DND-41 (cell line): ENCODE measurements around the gene PEX11G.

Experiments used
- ATAC-seq: fragments of 200-7000 bp; cut with Tn5 transposase; 3 replicates; pipeline ENCODE4 v1.9.1; 2021; ENCODE audit warnings: low read depth; ENCODE audit not compliant: insufficient read depth
- DNase-seq: peaks from one replicate; pipeline ENCODE4 v3.0.0-alpha.2; 2020
- H2AFZ ChIP-seq: 2 replicates; pipeline ENCODE4 v1.6.0; 2012; ENCODE audit warnings: low read depth, low read length
- H3K27ac ChIP-seq: 2 replicates; pipeline ENCODE4 v1.5.1; 2012; ENCODE audit warnings: low read length, inconsistent platforms
- H3K27me3 ChIP-seq: fragments of 200-600 bp; sonication (generic); 2 replicates; pipeline ENCODE4 v1.6.0; 2012; ENCODE audit warnings: low read length, mild to moderate bottlenecking, inconsistent platforms; ENCODE audit not compliant: insufficient read depth, poor library complexity
- H3K36me3 ChIP-seq: 2 replicates; pipeline ENCODE4 v1.5.1; 2012; ENCODE audit warnings: low read length, inconsistent platforms; ENCODE audit not compliant: insufficient read depth
- H3K4me1 ChIP-seq: 2 replicates; pipeline ENCODE4 v1.5.1; 2012; ENCODE audit warnings: mild to moderate bottlenecking, low read length; ENCODE audit not compliant: insufficient read depth
- H3K4me2 ChIP-seq: 2 replicates; pipeline ENCODE4 v1.6.0; 2012; ENCODE audit warnings: mild to moderate bottlenecking, moderate library complexity, low read length, inconsistent platforms; ENCODE audit not compliant: insufficient read depth
- H3K4me3 ChIP-seq, 2 experiments: fragments of 200-600 bp in 1 of 2; shearing (Covaris generic) in 1 of 2; 2 replicates each; pipeline ENCODE4 v1.5.1; 2012 to 2016; ENCODE audit warnings: inconsistent platforms in 2 of 2, low read length in 2 of 2, mild to moderate bottlenecking in 2 of 2, low read depth in 1 of 2, moderate library complexity in 1 of 2
- H3K79me2 ChIP-seq: 2 replicates; pipeline ENCODE4 v1.6.0; 2012; ENCODE audit warnings: low read length, inconsistent platforms; ENCODE audit not compliant: insufficient read depth
- H3K9ac ChIP-seq: 2 replicates; pipeline ENCODE4 v1.6.0; 2012; ENCODE audit warnings: low read depth, mild to moderate bottlenecking, inconsistent platforms, low read length, moderate library complexity
- H3K9me3 ChIP-seq: 2 replicates; pipeline ENCODE4 v1.5.1; 2012; ENCODE audit warnings: low read length, moderate library complexity, mild to moderate bottlenecking, inconsistent platforms; ENCODE audit not compliant: insufficient read depth, severe bottlenecking
- H4K20me1 ChIP-seq: 2 replicates; pipeline ENCODE4 v1.6.0; 2012; ENCODE audit warnings: low read length; ENCODE audit not compliant: insufficient read depth
- EZH2 ChIP-seq: IDR thresholded peaks from 3 replicates; pipeline ENCODE4 v1.6.1; 2012; ENCODE audit warnings: borderline replicate concordance, low read depth, mild to moderate bottlenecking, moderate library complexity, low read length, inconsistent platforms; ENCODE audit not compliant: severe bottlenecking
- TF ChIP-seq, protein P1 (sequence below): IDR thresholded peaks from 2 replicates; pipeline ENCODE4 v1.5.1; 2012; ENCODE audit warnings: borderline replicate concordance, low read length, moderate library complexity, mild to moderate bottlenecking; ENCODE audit not compliant: poor library complexity, severe bottlenecking; ENCODE audit errors: extremely low read depth

PEX11G gene

DNA sequence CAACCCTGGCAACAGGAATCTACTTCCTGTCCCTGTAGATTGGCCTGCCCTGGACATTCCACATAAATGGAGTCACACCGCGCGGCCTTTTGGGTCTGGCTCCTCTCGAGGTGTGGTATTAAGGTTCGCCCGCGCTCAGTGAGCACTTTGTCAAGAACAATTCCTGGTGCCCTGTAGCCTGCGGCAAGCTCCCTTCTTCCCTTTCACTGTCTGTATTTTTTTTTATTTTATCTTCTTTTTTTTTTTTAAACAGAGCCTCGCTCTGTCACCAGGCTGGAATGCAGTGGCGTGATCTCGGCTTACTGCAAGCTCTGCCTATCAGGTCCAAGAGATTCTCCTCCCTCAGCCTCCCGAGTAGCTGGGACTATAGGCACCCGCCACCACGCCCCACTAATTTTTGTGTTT, 28.3 kb downstream of the PEX11G start:
- Histone ChIP-seq H3K4me1 (no peaks in the 10 kb centered on the region), H4K20me1 (no peaks in the 10 kb centered on the region; the same call in none of the 2 replicates), H3K9ac (no peak overlapping the region), H3K79me2 (no peaks in the 10 kb centered on the region), H3K27ac (no peak overlapping the region), H3K4me2 (no peak overlapping the region), H3K4me3 (no peak overlapping the region), H2AFZ (no peak overlapping the region), H3K27me3 (no peaks in the 10 kb centered on the region), H3K9me3 (no peaks in the 10 kb centered on the region), H3K36me3 (peaks cover 84% of the 10 kb centered on the region)
- DNase-seq (no peak), ATAC-seq (no peak)
- no peak for TF ChIP-seq EZH2
- TF ChIP-seq, protein P1, sequence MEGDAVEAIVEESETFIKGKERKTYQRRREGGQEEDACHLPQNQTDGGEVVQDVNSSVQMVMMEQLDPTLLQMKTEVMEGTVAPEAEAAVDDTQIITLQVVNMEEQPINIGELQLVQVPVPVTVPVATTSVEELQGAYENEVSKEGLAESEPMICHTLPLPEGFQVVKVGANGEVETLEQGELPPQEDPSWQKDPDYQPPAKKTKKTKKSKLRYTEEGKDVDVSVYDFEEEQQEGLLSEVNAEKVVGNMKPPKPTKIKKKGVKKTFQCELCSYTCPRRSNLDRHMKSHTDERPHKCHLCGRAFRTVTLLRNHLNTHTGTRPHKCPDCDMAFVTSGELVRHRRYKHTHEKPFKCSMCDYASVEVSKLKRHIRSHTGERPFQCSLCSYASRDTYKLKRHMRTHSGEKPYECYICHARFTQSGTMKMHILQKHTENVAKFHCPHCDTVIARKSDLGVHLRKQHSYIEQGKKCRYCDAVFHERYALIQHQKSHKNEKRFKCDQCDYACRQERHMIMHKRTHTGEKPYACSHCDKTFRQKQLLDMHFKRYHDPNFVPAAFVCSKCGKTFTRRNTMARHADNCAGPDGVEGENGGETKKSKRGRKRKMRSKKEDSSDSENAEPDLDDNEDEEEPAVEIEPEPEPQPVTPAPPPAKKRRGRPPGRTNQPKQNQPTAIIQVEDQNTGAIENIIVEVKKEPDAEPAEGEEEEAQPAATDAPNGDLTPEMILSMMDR, result no peak

DNA sequence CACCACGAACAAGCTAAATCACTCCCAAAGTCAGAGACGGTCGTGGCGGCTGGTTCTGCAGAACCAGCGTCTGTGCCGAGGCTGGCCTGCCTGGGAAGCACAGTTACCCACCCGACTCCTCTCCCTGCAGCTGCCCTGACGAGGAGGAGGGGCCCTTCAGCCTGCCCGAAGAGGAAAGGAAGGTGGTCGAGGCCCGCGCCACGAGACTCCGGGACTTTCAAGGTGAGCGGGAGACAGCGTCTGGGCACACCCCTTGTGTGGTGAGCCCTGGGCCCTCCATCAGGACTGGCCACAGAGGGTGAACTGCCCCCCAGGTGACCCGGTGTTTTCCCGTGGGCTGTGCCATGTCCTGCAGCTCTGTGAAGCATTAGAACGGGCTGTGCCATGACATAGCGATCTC, 29.1 kb downstream of the PEX11G start:
- H3K9ac ChIP-seq, result no peak overlapping the region
- H4K20me1 ChIP-seq, result no peaks in the 10 kb centered on the region; the same call in 1 of the 2 replicates
- ATAC-seq, result no peak
- H3K27ac ChIP-seq, result no peak overlapping the region
- H3K4me1 ChIP-seq, result no peaks in the 10 kb centered on the region
- no peaks in the 10 kb centered on the region for H3K79me2 ChIP-seq
- no peak for DNase-seq
- TF ChIP-seq, protein P1, result no peak
- TF ChIP-seq EZH2, result no peak
- H3K27me3 ChIP-seq, result no peaks in the 10 kb centered on the region
- peaks cover 85% of the 10 kb centered on the region for H3K36me3 ChIP-seq
- peaks cover 4% of the 10 kb centered on the region for H3K9me3 ChIP-seq
- no peak overlapping the region for H3K4me3 ChIP-seq
- no peak overlapping the region for H2AFZ ChIP-seq
- H3K4me2 ChIP-seq, result no peak overlapping the region

DNA sequence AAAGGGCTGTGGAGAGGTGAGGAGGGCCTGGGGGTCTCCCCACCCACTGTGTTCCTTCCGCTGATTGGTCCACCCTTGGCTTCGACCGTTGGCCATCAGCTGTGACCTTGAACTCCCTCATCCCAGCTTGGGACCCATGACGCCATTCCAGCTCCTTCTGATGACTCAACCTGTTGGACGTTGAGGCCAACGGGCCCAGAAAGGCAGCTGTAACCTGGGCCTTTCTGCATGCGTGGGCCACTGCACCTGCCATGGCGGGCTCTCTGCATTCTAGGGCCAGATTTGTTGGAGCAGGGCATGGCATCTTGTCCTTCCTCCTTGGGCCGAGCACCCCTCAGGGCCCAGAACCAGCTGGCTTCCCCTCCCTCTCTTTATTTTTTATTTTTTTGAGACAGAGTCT, 30.2 kb downstream of the PEX11G start:
- no peaks in the 10 kb centered on the region; the same call in 1 of the 2 replicates for H4K20me1 ChIP-seq
- peaks cover 85% of the 10 kb centered on the region for H3K36me3 ChIP-seq
- H2AFZ ChIP-seq, result no peak overlapping the region
- TF ChIP-seq, protein P1, result no peak
- TF ChIP-seq EZH2, result no peak
- H3K4me2 ChIP-seq, result no peak overlapping the region
- H3K9ac ChIP-seq, result no peak overlapping the region
- no peak for ATAC-seq
- no peaks in the 10 kb centered on the region for H3K4me1 ChIP-seq
- no peaks in the 10 kb centered on the region for H3K27me3 ChIP-seq
- no peak for DNase-seq
- peaks cover 9% of the 10 kb centered on the region for H3K9me3 ChIP-seq
- no peaks in the 10 kb centered on the region for H3K79me2 ChIP-seq
- no peak overlapping the region for H3K4me3 ChIP-seq
- H3K27ac ChIP-seq, result no peak overlapping the region
